ENCODE results near the gene RHOBTB3. TPM values are rescaled to one million over a fixed set of nuclear protein-coding genes. Genes with fewer than 3 reads are reported as not detected.
"Not testable (repeated sequence)": the region's sequence is repeated elsewhere in the genome, so short reads cannot be mapped to it uniquely, and the experiment has no call there.

RHOBTB3 gene
- total RNA-seq, 2 donors from 2014 or later: 432 to 444 TPM

GRCh38 chr5:95832664-95833063, 101.5 kb downstream of the RHOBTB3 start:
- H3K27me3 Mint-ChIP-seq (ENCODE audit: insufficient read depth): no peaks in the 10 kb centered on the region
- no peaks in the 10 kb centered on the region for H3K4me1 ChIP-seq (ENCODE audit: control insufficient read depth, insufficient read depth, low read length)
- no peak overlapping the region for H3K4me3 Mint-ChIP-seq
- H3K9me3 ChIP-seq (ENCODE audit: control insufficient read depth, low read length): no peaks in the 10 kb centered on the region
- no peak for DNase-seq
- H3K9me3 Mint-ChIP-seq: no peaks in the 10 kb centered on the region
- peaks cover 3% of the 10 kb centered on the region for H3K4me1 Mint-ChIP-seq
- no peak overlapping the region for H3K27ac Mint-ChIP-seq
- no peaks in the 10 kb centered on the region for H3K27me3 ChIP-seq (ENCODE audit: control insufficient read depth, insufficient read depth, low read length, poor library complexity, severe bottlenecking)
- no peaks in the 10 kb centered on the region for H3K36me3 ChIP-seq (ENCODE audit: control insufficient read depth, insufficient read depth, low read length)
- no peak overlapping the region for H3K27ac ChIP-seq (ENCODE audit: low read depth, low read length)
- no peak overlapping the region for H3K9ac ChIP-seq (ENCODE audit: extremely low read depth, low read length, poor library complexity, severe bottlenecking)
- H3K36me3 Mint-ChIP-seq (ENCODE audit: low read depth): no peaks in the 10 kb centered on the region
- H3K4me3 ChIP-seq (ENCODE audit: low read length): no peak overlapping the region
- TF ChIP-seq CTCF (conservative IDR thresholded peaks at IDR 0.05): no peak

GRCh38 chr5:95835682-95836385, 104.7 kb downstream of the RHOBTB3 start:
- DNase-seq: no peak
- Histone ChIP-seq H3K4me3 (ENCODE audit: low read length) (no peak overlapping the region), H3K9ac (ENCODE audit: extremely low read depth, low read length, poor library complexity, severe bottlenecking) (no peak overlapping the region), H3K27ac (ENCODE audit: low read depth, low read length) (no peak overlapping the region), H3K36me3 (ENCODE audit: control insufficient read depth, insufficient read depth, low read length) (no peaks in the 10 kb centered on the region), H3K4me1 (ENCODE audit: control insufficient read depth, insufficient read depth, low read length) (no peaks in the 10 kb centered on the region), H3K27me3 (ENCODE audit: control insufficient read depth, insufficient read depth, low read length, poor library complexity, severe bottlenecking) (no peaks in the 10 kb centered on the region), H3K9me3 (ENCODE audit: control insufficient read depth, low read length) (no peaks in the 10 kb centered on the region)
- Mint-ChIP-seq H3K27ac (no peak overlapping the region), H3K4me3 (no peak overlapping the region), H3K9me3 (no peaks in the 10 kb centered on the region), H3K36me3 (ENCODE audit: low read depth) (no peaks in the 10 kb centered on the region), H3K4me1 (peaks cover 3% of the 10 kb centered on the region), H3K27me3 (ENCODE audit: insufficient read depth) (no peaks in the 10 kb centered on the region)
- 90 to 92% methylated on average over 5 to 10 of the region's 10 CpGs for WGBS, 2 experiments (ENCODE audit: insufficient coverage in 1 of 2, insufficient read length in 1 of 2)
- no peak for TF ChIP-seq CTCF (conservative IDR thresholded peaks at IDR 0.05)

- Histone ChIP-seq H3K27ac (ENCODE audit: low read depth, low read length) (no peak overlapping the region), H3K4me1 (ENCODE audit: control insufficient read depth, insufficient read depth, low read length) (no peaks in the 10 kb centered on the region), H3K36me3 (ENCODE audit: control insufficient read depth, insufficient read depth, low read length) (no peaks in the 10 kb centered on the region), H3K9me3 (ENCODE audit: control insufficient read depth, low read length) (no peaks in the 10 kb centered on the region), H3K27me3 (ENCODE audit: control insufficient read depth, insufficient read depth, low read length, poor library complexity, severe bottlenecking) (no peaks in the 10 kb centered on the region), H3K9ac (ENCODE audit: extremely low read depth, low read length, poor library complexity, severe bottlenecking) (no peak overlapping the region), H3K4me3 (ENCODE audit: low read length) (no peak overlapping the region)
- WGBS, 2 experiments (ENCODE audit: insufficient coverage in 1 of 2, insufficient read length in 1 of 2): 90 to 93% methylated on average over 1 of the region's 1 CpG
- no peak overlapping the region for H3K27ac Mint-ChIP-seq
- H3K4me3 Mint-ChIP-seq: no peak overlapping the region
- no peaks in the 10 kb centered on the region for H3K9me3 Mint-ChIP-seq
- H3K27me3 Mint-ChIP-seq (ENCODE audit: insufficient read depth): no peaks in the 10 kb centered on the region
- H3K36me3 Mint-ChIP-seq (ENCODE audit: low read depth): no peaks in the 10 kb centered on the region
- peaks cover 3% of the 10 kb centered on the region for H3K4me1 Mint-ChIP-seq
- no peak for DNase-seq
- no peak for TF ChIP-seq CTCF (conservative IDR thresholded peaks at IDR 0.05)
Measured at GRCh38 chr5:95836544-95836943, 105.4 kb downstream of the RHOBTB3 start.

GRCh38 chr5:95836971-95837370, 105.8 kb downstream of the RHOBTB3 start:
- H3K9ac ChIP-seq (ENCODE audit: extremely low read depth, low read length, poor library complexity, severe bottlenecking); H3K36me3 ChIP-seq (ENCODE audit: control insufficient read depth, insufficient read depth, low read length); DNase-seq; H3K4me1 Mint-ChIP-seq; H3K4me3 ChIP-seq (ENCODE audit: low read length); H3K36me3 Mint-ChIP-seq (ENCODE audit: low read depth); H3K27me3 Mint-ChIP-seq (ENCODE audit: insufficient read depth); H3K4me1 ChIP-seq (ENCODE audit: control insufficient read depth, insufficient read depth, low read length); H3K27ac ChIP-seq (ENCODE audit: low read depth, low read length); H3K27ac Mint-ChIP-seq; H3K9me3 ChIP-seq (ENCODE audit: control insufficient read depth, low read length); H3K27me3 ChIP-seq (ENCODE audit: control insufficient read depth, insufficient read depth, low read length, poor library complexity, severe bottlenecking); H3K4me3 Mint-ChIP-seq; H3K9me3 Mint-ChIP-seq: not testable (repeated sequence)
- WGBS, 2 experiments (ENCODE audit: insufficient coverage in 1 of 2, insufficient read length in 1 of 2): 87 to 99% methylated on average over 3 to 4 of the region's 4 CpGs

Data from endodermal cell (in vitro differentiated cells).